ENCODE data around the gene ITPRIPL2.

DNA sequence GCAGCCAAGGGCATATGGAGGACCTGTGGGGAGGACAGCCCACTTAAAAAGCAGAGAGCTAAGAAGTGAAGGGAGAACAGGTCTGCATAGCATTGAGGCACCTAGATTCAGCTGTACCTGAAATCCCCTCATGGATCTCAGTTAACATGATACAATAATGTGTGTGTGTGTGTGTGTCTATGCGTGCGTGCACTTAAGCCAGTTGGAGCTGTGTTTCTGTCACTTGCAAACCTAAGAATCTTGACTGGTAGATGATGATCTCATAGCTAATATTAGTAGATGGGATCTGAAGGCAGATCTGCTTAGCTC, 1.7 kb upstream of the ITPRIPL2 start:
- no peak for TF ChIP-seq CTCF (IDR thresholded peaks at IDR 0.05)
- TF ChIP-seq POLR2A (IDR thresholded peaks at IDR 0.05): no peak
